Measurements from ENCODE around the gene ASB18. TPM values are rescaled to one million over a fixed set of nuclear protein-coding genes. Genes with fewer than 3 reads are reported as not detected.

ASB18 gene
- total RNA-seq, 2 experiments from 2014 or later, result not detected

Other genes starting within 250 kb of the ASB18 start
- not detected for gene GBX2, start 96.0 kb downstream of the ASB18 start, total RNA-seq